HG03025 (cell line): ENCODE data around the gene UGT8.

ENCODE experiments used
- ATAC-seq: cut with Tn5 transposase; IDR thresholded peaks from one replicate; pipeline ENCODE4 v1.9.1; 2021; ENCODE audit warnings: mild to moderate bottlenecking, moderate library complexity; ENCODE audit not compliant: unreplicated experiment, low FRiP score

The UGT8 gene

GRCh38 chr4:114677346-114677979 lies 78.9 kb downstream of the UGT8 start:
- no peak for ATAC-seq

DNA sequence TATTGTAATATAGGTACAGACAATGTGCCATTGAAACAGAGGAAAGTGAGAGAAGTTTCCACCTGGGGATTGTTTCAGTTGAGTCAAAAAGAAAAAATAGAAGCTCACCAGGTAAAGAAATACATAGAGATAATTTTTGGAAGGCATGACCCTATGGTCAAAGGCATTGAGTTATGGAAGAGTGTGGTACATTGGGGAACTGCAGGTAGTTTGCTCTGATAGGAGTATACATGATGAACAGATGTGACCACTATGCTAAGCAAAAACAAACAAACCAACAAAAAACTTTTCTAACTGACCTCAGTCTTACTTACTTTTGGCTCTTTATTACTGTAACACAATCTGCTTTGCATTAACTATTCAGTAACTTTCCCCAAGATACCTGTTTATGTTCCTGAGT lies 85.9 kb downstream of the UGT8 start:
- ATAC-seq, result no peak

GRCh38 chr4:114688059-114688458 lies 89.5 kb downstream of the UGT8 start:
- ATAC-seq, result no peak

DNA sequence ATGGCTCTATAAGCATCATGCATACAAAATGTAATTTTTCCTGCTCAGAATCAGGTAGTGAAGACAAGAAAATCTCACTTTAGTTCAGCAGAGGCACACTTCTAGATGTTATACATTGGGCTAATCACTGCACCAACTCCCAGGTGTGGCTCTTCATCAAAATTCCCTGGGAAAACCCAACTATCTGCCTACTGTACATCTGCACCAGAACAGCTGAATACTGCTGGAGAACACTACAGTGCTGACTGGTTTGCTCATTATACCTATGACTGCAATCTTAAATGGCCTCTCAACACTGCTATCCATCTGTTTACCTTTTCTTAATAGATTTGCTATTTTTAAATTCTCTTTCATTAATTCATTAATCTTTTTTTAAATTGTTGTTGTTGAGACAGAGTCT lies 92.0 kb downstream of the UGT8 start:
- ATAC-seq, result no peak

- ATAC-seq, result peak; percentile 97
Observed at GRCh38 chr4:114691865-114692264, 93.3 kb downstream of the UGT8 start.

- ATAC-seq, result no peak
Observed at GRCh38 chr4:114692958-114693357, 94.4 kb downstream of the UGT8 start.

DNA sequence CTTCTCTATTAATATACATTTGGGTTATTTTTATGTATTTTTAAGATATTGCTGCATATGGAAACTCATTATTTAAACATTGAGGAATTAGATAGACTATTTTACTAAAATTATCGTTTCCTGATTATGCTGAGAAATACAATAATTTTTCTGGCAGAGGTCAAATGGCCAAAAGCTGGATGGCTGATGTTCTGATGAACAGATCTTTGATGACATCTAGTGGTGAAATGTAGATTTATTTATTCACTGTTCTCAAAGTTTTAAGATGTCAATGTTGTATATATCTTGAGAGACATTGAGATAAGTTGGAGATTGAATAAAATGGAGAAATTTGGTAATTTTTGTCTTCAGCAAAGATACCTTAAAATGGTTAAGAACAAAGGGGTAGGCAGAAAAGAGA lies 96.2 kb downstream of the UGT8 start:
- no peak for ATAC-seq

GRCh38 chr4:114698231-114698630 lies 99.6 kb downstream of the UGT8 start:
- no peak for ATAC-seq

- ATAC-seq, result no peak
Observed at GRCh38 chr4:114701491-114701890, 102.9 kb downstream of the UGT8 start.

GRCh38 chr4:114717432-114717831 lies 118.8 kb downstream of the UGT8 start:
- ATAC-seq, result no peak

GRCh38 chr4:114725066-114725465 lies 126.5 kb downstream of the UGT8 start:
- ATAC-seq, result no peak

DNA sequence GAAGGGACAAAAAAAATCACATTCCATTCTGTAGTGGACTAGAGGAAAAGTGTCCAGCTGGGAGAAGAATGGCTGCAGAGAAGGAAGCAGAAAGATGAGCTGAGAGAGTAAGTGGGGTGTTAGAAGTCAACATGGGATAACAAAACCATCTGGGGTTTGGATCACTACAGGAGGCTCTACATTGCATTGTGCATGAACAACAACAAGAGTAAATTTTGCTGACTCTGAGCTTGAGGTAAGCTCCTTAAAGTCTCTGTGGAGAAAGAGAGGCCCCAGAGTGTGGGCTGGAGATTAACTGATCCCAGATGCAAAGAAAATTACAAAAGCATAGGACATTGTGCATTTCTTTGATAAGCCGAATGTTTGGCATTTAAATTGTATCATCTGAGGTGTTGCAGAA lies 128.9 kb downstream of the UGT8 start:
- ATAC-seq, result no peak
